ENCODE data around the gene TIRAP. TPM values are rescaled to one million over a fixed set of nuclear protein-coding genes. Genes with fewer than 3 reads are reported as not detected.
A peak's percentile ranks its signal among the peaks of the same experiment; 100 is the strongest.

TIRAP gene
- total and polyA plus RNA-seq, 2 donors (not counting 1 experiment from before 2014, with no cell fraction given) = 4.8 to 5.4 TPM

GRCh38 chr11:126312961-126313360, 30.1 kb downstream of the TIRAP start:
- DNase-seq (ENCODE audit: low read depth in 2 of 2) = no peak
- TF ChIP-seq CTCF (conservative IDR thresholded peaks at IDR 0.05 in 1 of 2, IDR thresholded peaks at IDR 0.05 in 1 of 2; ENCODE audit: low read depth in 1 of 2, low read length in 2 of 2) (no peak), EZH2 (IDR thresholded peaks at IDR 0.05; ENCODE audit: low read length, missing control alignments) (no peak)

DNA sequence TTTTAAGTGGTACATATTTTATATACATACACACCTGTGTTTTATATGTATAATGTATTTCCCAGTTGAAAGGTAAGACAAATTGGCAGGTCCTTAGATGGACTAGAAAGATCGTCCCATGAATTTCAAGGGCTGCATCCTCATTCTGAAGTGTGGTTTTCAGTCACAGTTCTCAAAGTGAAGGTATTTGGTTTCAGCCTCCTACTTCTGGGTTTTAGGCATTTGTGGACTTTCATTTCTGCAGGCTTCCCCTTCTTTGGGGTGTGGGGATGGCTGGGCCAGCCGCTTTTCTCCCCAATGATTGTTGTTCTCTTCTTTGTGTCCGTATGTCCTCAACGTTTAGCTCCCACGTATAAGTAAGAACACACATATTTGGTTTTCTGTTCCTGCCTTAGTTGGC, 30.9 kb downstream of the TIRAP start:
- Histone ChIP-seq H3K4me2 (ENCODE audit: extremely low read depth, insufficient read depth, low read length) (no peak overlapping the region), H2AFZ (ENCODE audit: low read length) (no peak overlapping the region), H3K27ac (ENCODE audit: insufficient read depth, low read length) (no peak overlapping the region), H3K4me1 (ENCODE audit: control insufficient read depth, extremely low read depth, insufficient read depth, low read length) (peaks cover 14% of the 10 kb centered on the region), H3K79me2 (ENCODE audit: control insufficient read depth, insufficient read depth, low read length) (no peaks in the 10 kb centered on the region), H3K4me3 (replicated peaks in 1 of 4; ENCODE audit: control extremely low read depth in 1 of 4, insufficient read depth in 1 of 4, low read depth in 3 of 4, low read length in 4 of 4) (no peak overlapping the region), H3K27me3 (ENCODE audit: control insufficient read depth, insufficient read depth, low read length) (no peaks in the 10 kb centered on the region), H4K20me1 (ENCODE audit: control insufficient read depth, extremely low read depth, insufficient read depth, low read length) (no peaks in the 10 kb centered on the region), H3K9me3 (ENCODE audit: control insufficient read depth, insufficient read depth, low read depth, low read length) (no peaks in the 10 kb centered on the region), H3K36me3 (ENCODE audit: control insufficient read depth, insufficient read depth, low read length) (peaks cover 3% of the 10 kb centered on the region), H3K9ac (ENCODE audit: insufficient read depth, low read length) (no peak overlapping the region)
- DNase-seq (ENCODE audit: low read depth in 2 of 2) = no peak
- TF ChIP-seq EZH2 (IDR thresholded peaks at IDR 0.05; ENCODE audit: low read length, missing control alignments) = no peak
- no peak for TF ChIP-seq CTCF (conservative IDR thresholded peaks at IDR 0.05 in 1 of 2, IDR thresholded peaks at IDR 0.05 in 1 of 2; ENCODE audit: low read depth in 1 of 2, low read length in 2 of 2)

More at GRCh38 chr11:126312961-126313360, 30.1 kb downstream of the TIRAP start:
- Histone ChIP-seq H4K20me1 (ENCODE audit: control insufficient read depth, extremely low read depth, insufficient read depth, low read length) (no peaks in the 10 kb centered on the region), H3K9ac (ENCODE audit: insufficient read depth, low read length) (no peak overlapping the region), H3K9me3 (ENCODE audit: control insufficient read depth, insufficient read depth, low read depth, low read length) (no peaks in the 10 kb centered on the region), H3K36me3 (ENCODE audit: control insufficient read depth, insufficient read depth, low read length) (peaks cover 3% of the 10 kb centered on the region), H3K4me2 (ENCODE audit: extremely low read depth, insufficient read depth, low read length) (no peak overlapping the region), H3K27me3 (ENCODE audit: control insufficient read depth, insufficient read depth, low read length) (no peaks in the 10 kb centered on the region), H2AFZ (ENCODE audit: low read length) (no peak overlapping the region), H3K4me3 (replicated peaks in 1 of 4; ENCODE audit: control extremely low read depth in 1 of 4, insufficient read depth in 1 of 4, low read depth in 3 of 4, low read length in 4 of 4) (no peak overlapping the region), H3K4me1 (ENCODE audit: control insufficient read depth, extremely low read depth, insufficient read depth, low read length) (peaks cover 9% of the 10 kb centered on the region), H3K27ac (ENCODE audit: insufficient read depth, low read length) (no peak overlapping the region), H3K79me2 (ENCODE audit: control insufficient read depth, insufficient read depth, low read length) (no peaks in the 10 kb centered on the region)

DNA sequence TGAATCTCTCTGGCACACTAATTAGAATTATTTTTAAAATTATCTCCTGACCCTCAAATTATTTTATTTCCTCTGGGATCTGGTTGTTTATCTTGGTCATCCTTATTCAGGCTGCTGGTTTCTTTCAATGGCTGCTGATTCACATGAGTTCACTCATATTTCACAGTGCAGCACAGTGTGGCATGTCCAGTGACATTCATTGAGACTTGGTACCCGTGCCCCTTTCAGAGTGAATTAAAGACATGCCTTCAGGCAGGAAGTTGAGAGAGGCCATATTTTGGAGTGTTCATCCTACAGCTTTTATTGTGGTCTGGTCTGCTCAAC, 34.5 kb downstream of the TIRAP start:
- H3K36me3 ChIP-seq (ENCODE audit: control insufficient read depth, insufficient read depth, low read length) = no peaks in the 10 kb centered on the region
- no peaks in the 10 kb centered on the region for H3K79me2 ChIP-seq (ENCODE audit: control insufficient read depth, insufficient read depth, low read length)
- H3K27me3 ChIP-seq (ENCODE audit: control insufficient read depth, insufficient read depth, low read length) = no peaks in the 10 kb centered on the region
- H4K20me1 ChIP-seq (ENCODE audit: control insufficient read depth, extremely low read depth, insufficient read depth, low read length) = no peaks in the 10 kb centered on the region
- peak overlapping the region; percentile 92 for H3K4me2 ChIP-seq (ENCODE audit: extremely low read depth, insufficient read depth, low read length)
- no peaks in the 10 kb centered on the region for H3K9me3 ChIP-seq (ENCODE audit: control insufficient read depth, insufficient read depth, low read depth, low read length)
- peak overlapping the region in 1 of 4 experiments; percentile 46 for H3K4me3 ChIP-seq (replicated peaks in 1 of 4; ENCODE audit: control extremely low read depth in 1 of 4, insufficient read depth in 1 of 4, low read depth in 3 of 4, low read length in 4 of 4)
- peak overlapping the region; percentile 93 for H3K27ac ChIP-seq (ENCODE audit: insufficient read depth, low read length)
- peaks cover 24% of the 10 kb centered on the region for H3K4me1 ChIP-seq (ENCODE audit: control insufficient read depth, extremely low read depth, insufficient read depth, low read length)
- no peak overlapping the region for H3K9ac ChIP-seq (ENCODE audit: insufficient read depth, low read length)
- TF ChIP-seq CTCF (conservative IDR thresholded peaks at IDR 0.05 in 1 of 2, IDR thresholded peaks at IDR 0.05 in 1 of 2; ENCODE audit: low read depth in 1 of 2, low read length in 2 of 2) = no peak
- no peak for TF ChIP-seq EZH2 (IDR thresholded peaks at IDR 0.05; ENCODE audit: low read length, missing control alignments)
- DNase-seq (ENCODE audit: low read depth in 2 of 2) = no peak
- peak overlapping the region; percentile 4 for H2AFZ ChIP-seq (ENCODE audit: low read length)

Data from fibroblast of lung (primary cell).